GM21737 (cell line): ENCODE results near the gene UBAC2.
"Not testable (repeated sequence)": the region's sequence is repeated elsewhere in the genome, so short reads cannot be mapped to it uniquely, and the experiment has no call there.

Source experiments
- ATAC-seq: cut with Tn5 transposase; IDR thresholded peaks from one replicate; pipeline ENCODE4 v1.9.1; 2021; ENCODE audit warnings: mild to moderate bottlenecking, moderate library complexity; ENCODE audit not compliant: unreplicated experiment

Gene UBAC2

DNA sequence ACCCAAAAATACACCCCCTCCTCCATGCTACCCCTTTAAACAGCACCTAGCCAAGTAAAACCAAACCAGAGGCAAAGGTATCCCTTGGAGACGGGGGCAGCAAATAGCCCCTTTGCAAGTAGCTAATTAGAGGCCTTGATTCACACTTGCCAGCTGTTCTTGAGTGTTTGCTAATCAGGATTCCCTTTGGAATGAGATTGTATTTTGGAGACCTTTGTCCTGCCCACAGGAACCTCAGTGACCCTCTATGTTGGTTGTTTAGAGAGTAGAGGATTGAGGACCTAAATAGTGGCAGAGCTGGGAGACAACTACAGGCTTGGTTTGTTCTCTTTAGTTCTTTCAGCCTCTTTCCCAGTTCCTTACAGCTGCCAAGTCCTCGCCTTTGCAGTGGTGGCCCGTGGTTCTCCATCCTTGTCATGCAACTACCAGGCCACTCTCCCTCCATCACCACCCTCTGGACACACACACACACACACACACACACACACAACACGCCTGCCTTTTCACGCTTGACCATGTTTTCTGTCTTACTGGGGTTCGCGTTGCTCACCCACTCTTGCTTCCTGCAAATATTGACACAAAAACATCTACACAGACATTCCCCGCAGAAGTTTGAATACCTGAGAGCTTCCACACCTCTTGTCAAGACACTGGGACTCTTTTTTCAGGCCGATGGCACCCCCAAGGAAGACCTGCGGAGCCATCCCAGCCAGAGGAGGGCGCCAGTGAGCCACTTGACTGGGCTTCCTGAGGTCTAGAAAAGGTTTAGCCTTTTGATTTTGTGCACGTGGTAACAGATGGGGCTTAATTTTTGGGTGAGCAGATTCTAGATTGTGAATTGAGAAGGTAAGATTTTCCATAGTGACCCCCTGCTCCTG is 186.5 kb downstream of the UBAC2 start:
- no peak for ATAC-seq

DNA sequence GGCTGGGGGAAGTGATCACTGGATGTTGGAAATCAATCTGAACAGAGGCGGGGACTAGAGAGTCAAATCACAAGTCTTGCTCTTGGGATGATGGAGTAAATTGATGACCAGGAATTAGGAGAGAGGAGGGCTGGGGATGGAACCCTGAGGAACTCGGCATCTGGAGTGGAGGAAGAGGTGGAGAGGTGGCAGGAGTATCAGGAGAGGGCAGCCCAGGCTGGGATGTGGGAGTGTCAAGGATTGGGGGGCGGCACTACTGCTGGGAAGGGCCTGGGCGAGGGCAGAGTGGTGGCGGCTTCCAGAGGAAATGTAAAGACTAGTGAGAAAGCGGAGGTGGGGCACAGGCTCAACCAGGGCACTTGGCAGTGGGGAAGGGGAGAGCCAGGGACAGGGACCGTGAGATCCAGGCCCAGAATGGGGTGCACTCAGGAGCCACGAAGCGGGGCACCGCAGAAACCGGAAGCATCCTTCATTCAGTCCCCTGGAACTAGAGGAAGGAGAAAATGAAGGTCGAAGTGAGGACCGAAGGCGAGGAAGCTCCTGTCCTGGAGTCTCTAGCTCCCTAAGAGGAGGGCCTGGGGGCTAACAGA is 187.8 kb downstream of the UBAC2 start:
- no peak for ATAC-seq

DNA sequence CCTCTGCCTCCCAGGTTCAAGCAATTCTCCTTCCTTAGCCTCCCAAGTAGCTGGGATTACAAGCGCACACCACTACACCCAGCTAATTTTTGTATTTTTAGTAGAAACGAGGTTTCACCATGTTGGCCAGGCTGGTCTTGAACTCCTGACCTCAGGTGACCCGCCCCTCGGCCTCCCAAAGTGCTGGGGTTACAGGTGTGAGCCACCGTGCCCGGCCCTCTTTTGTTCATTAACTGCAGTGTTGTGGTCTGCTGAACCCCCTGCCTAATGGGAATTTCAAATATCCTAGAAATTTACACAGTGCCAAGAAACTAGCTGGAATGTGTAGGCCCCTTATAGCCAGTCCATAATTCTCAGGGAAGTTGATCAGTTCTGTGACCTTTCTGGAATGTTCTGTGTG is 188.4 kb downstream of the UBAC2 start:
- ATAC-seq: not testable (repeated sequence)

DNA sequence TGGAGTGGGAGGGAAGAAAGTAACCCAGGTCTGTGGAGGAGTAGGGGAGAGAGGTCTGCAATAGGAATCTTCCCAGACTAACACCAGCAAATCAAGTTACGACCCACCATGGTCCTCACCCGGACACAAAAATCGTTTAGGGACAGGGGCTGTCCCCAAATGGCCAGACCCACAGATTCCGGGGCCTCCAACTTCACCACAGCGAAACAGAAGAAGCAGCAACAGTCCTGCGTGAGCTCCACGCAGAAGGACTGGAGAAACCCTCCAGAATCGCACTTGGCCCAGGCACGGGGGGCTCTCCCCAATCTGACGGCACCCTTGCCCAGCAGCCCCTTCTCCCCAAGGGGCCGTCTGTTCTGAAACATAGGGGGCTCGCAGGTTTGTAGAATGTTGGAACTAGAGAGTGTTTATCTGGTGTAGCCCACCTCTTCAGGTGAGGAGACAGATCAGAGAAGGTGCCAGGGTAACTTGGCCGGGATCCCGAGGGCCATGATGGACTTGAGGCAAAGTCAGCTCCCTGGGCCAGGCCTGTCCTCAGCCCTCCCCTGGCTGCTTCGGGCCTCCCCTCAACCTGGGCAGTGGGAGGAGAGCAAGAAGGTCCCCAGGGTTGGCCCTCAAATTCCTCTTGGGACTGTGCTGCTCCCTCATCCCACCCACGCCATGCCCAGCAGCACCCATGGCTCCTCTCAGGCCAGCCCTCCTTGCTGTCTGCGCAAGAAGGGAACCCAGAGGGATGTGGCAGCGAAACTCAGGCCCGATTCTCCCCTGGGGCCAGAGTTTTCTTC is 189.1 kb downstream of the UBAC2 start:
- no peak for ATAC-seq

DNA sequence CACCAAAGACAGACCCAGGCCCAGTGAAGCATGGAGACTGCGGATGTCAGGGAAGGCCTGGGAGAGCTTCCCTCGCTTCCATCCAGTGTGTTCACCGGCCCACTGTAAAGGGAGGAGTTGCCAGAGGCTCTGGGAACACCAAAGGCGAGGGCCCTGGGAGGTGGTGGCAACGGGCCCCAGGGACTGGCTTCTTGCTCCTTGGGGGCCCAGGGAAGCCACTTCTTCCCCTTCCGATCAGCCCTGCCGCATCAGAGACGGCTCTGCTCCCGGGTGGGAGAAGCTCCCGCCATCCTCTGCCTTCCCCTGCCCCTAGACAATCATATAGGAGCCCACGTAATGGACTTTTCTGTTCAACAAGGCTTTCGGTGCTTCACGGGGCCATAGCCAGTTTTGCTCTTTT is 189.9 kb downstream of the UBAC2 start:
- ATAC-seq: no peak

DNA sequence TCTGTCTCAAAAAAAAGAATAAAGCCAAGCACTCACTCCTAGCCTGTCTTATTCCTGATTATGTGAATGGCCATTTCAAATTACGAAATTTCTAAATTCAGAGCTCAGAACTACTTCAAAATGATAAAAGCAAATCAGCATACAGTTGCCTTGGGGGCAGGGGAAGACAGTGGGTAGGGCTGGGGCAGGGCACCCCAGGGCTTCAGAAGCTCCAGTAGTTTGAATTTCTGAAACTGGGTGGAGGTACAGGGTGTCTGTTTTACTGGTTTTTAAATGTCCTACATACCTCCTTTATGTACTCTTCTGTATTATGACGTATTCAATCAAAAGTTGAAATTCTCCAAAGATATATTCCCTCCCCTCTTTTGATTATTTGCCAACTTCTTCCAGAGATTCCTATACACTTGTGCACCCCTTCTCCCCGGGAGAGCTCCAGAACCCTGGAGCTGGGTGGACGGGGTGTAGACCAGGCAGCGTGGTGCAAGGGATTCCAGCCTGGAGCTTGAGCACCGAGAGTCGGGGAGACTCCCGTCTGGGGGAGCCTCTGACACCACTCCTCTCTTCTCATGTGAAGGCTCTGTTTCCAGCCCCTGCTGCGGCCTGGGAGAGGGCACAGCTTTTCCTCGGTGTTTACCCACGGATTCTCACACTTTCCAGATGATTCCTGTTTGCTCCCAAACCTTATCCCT is 191.3 kb downstream of the UBAC2 start:
- ATAC-seq: no peak

DNA sequence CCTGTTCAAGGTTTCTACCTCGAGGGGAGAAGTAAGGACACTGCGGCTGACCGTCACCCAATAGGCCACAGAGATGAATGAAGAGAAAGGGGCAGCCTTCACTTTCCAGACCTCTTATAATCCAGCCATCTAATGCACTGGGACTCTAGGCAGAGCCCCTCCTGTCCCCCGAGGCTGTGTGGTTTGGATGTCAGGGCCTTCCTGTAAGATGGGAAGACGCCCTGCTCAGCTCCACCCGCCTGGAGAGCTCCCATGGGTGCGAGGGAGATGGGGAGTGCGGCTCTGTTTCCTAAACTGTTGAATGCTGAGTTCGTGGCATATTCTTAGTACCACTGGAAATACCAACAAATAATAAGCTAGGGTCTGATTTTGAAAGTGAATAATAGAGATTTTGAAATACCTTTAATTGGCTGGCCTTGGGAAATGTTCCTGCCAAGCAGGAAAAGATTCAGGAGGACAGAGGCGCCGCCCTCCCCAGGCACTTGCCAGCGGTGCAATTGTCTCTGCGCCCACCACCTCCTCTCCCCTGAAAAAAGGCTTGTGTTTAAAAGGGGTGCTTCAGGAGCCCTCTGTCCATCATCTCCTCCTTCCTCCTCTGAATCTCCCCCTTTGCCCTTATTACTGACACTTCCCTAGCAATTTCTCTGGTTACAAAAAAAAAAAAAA is 191.9 kb downstream of the UBAC2 start:
- no peak for ATAC-seq

DNA sequence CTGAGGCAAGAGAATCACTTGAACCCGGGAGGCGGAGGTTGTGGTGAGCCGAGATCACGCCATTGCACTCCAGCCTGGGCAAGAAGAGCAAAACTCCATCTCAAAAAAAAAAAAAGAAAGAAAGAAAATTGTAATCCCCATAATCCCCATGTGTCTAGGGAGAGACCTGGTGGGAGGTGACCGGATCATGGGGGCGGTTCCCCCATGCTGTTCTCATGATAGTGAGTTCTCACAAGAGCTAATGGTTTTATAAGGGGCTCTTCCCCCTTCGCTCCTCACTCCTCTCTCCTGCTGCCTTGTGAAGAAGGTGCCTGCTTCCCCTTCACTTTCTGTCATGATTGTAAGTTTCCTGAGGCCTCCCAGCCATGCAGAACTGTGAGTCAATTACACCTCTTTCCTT is 192.7 kb downstream of the UBAC2 start:
- ATAC-seq: not testable (repeated sequence)

DNA sequence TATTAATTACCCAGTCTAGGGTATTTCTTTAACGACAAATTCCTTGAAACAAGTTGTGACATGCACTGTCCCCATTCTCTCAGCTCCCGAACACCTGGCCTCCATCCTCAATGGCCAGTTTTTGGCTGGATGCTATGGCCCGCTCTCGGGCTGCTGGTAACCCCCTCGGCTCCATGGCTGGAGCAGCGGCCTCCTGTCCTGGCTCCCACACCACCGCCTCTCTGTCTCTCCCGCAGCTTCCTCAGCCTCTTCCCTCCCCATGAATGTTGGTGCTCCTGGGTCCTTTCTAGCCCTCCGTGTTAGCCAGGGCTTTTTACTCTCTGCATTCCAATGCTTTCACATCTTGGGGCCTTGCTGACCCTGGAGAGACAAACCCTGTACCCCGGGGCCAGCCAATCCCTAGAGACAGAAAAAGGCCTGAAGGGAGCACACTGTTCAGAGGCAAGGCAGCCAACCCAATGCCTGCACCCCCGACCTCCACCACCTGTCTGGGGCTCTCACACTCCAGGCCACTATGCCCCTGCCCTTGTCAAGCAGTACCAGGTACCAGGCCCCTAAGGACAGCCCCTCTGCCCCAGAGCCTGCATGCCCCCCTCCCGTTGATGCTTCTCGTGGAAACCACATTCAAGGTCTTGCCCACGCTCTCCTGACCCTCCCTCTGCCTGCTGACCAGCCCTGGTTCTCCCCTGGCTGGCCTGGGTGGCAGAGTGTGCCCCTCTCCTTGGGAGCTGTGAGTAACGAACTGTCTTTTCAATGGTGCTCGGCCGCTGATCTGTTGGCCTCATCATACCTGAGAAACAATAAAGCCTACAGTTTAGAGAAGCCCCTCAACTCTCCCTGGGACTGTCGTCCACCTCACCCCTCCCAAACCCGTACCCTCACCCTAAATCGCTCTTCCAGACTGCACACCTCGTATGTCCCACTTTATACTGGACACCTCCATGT is 193.4 kb downstream of the UBAC2 start:
- ATAC-seq: no peak

DNA sequence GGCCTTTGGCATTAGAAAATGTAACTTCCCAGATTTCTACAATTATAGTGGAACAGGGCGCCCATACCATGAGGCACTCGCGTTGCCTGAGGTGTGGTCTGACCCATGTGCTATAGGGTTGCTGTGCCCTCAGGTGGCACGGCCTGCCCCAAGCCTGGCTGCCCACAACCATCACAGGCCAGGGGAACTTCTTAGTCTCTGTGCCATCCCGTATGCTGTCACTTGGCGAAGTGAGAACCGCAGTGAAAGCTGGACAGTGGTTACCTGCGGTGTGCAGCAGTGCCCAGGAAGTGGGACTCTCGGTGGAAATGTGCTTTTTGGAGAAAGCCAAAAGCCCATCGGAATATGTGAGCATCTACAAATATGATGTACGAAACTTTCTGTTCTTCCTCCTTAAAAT is 194.8 kb downstream of the UBAC2 start:
- ATAC-seq: no peak

DNA sequence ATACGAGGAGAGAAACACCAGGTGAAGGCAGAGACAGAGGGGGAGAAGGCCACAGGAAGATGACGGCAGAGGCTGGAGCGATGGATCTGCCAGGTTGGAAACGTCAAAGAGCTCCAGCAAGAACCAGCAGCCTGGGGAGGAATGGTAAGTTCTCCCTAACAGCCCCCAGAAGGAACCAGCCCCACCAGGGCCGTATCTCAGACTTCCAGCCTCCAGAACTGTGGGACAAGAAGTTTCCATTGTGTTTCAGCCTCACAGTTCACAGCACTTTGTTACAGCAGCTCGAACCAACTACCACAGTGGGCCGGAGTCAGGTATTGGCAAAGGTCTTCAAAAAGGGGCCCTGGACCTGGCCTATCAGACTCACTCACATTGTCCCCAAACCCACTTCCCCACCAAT is 195.8 kb downstream of the UBAC2 start:
- ATAC-seq: no peak

DNA sequence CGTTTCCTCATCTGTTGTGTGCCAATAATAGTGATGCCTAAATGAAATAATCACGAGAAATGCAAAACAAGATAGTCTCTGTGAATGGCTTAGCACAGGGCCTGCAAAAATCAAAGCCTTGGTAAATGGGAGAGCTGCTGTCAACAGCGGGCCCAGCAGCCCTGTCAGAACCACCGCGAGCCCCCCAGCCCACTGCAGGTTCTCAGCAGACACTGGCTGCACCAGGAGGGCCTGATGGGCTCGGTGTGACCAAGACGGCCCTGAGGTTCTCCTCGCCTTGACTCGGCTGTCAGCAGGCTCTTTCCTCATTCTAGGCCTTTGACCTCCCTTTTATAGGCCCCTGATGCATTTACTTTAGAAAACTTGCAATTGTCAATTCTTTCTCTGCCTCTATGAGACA is 197.4 kb downstream of the UBAC2 start:
- ATAC-seq: no peak

DNA sequence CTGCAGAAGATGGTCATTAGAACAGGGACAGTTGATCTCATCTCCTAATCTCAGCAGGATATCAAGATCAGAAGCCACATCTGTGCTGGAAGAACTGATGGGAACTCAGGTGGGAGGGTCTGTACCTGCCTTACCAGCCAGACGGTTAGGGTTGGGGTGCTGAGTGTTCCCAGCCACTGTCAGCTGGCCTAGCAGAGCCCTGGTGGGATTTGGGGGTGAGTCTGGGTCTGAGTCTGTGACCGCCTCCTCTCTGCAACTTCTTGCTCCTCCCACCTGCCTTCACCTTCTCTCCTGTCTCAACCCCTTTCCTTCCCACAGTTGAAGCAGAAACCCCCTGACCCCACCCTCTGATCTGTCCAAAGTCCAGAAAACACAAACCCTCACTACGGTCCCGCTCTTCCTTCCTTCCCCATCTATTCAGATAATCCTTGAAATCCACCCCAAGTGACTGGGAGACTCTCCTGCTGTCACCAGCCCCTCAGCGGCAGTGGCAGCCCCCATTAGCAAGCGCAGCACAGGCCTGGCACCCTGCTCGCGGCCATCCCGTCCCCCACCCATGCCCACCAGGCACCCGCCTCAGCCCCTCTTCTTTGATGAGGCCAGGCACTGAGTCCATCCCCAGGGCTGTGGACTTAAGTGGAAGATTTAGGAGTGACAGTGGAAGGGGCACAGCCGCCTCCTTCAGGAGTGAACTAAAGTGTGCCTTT is 198.4 kb downstream of the UBAC2 start:
- ATAC-seq: no peak

DNA sequence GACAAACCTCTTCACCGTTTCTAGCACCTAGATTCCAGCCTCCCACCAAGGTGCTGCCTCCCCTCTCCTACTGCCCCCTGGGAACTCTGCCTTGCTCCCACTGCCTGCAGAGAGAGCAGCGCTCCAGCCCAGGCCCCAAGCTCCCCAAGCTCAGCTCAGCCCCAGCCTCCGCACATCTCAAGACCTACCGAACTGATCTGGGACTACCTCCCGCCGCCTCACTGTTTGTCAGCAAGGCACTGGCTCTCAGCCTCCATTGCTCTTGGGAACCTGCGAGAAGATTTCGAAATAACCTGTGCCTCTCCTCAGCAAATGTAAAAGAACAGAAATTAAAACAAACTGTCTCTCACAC is 198.9 kb downstream of the UBAC2 start:
- no peak for ATAC-seq

DNA sequence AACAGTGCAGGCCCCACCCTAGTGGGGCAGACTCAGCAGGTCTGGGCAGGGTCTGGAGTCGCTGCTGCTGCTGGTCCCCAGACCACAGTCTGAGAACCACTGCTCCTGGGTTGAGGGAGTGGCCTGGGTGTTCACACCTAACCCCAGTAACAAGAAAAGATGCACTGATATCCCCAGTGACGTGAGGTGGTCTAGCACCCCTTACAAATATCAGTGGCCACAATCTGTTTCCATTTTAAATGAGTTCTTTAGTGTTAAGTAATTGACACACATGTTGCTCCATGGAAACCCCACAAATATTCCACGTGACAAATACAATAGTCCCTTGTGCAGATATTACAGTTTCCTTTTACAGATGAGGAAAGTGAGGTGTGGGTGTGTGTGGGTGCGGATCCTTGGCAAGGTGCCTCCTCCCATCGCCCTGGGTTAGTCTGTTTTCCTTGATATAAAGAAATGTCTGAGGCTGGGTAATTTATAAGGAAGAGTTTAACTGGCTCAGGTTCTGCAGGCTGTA is 202.9 kb downstream of the UBAC2 start:
- ATAC-seq: no peak

DNA sequence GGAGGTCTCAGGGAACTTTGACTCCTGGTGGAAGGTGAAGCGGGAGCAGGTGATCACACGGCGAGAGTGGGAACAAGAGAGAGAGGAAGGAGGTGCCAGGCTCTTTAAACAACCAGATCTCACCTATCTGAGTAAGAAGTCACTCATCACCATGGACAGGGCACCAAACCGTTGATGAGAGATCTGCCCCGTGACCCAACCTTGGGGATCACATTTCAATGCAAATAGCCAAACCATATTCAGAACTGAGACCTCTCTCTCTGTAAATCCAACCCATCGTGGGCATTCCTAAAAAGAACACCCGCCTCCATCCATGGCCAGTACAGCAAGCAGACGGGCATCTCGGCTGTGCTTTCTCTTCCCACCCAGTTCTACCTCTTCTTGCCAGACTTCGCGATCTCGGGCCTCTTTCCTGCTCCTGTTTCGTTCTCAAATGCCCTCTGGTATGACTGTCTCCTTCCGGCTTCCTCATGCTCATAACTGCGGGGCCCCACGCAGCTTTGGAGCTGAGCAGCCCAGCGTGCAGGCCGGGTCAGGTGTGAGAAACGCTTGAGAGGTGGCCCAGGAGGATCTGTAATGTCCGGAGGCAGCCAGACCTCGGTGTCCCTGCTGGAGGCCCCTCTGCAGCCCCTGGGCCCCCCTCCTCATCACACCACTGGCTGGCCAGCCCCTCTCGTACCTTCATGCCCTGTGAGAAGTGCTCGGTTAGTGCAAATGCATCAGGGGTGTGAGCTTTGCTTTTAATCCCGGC is 203.5 kb downstream of the UBAC2 start:
- no peak for ATAC-seq

DNA sequence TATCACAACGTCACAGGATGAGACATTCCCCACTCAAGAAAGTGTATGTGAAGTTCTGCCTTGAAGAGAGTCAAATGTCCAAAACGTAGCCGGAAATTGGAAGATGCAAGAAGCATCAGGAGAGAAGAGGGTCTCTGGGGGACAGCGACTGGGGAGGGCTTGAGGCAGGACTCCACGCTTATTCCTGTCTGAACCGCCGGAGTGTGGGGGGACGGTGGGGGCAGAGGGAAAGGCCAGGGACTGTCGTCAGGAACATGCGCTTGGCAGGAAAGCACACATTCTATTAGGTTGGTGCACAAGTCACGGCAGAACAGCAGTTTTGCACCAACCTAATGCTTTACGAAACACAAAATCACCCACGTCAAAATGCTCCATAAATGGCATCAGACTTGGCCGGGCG is 205.3 kb downstream of the UBAC2 start:
- no peak for ATAC-seq

DNA sequence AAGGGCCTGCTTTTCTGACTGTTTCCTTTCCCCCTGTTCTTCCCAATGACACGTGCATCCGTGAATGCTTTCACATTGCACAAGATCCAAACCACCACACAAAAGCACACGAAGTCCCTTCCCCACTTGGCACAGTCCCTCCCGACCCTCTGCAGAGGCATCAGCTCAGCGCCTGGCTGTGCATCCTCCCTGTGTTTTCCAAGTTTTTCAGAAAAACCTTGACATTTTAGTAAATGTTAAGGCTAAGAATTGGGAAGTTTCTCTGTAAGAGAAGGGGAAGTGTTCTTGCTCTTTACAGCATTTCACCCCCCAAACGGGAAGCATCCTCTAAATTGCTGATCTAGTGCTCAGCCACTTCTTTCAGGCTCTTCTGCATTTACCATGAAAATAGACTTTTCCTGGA is 206.1 kb downstream of the UBAC2 start:
- no peak for ATAC-seq
